Smooth muscle cell (in vitro differentiated cells): ENCODE results near the gene PRRG2. TPM values are rescaled to one million over a fixed set of nuclear protein-coding genes. Genes with fewer than 3 reads are reported as not detected.

Experiments
- DNase-seq: peaks from one replicate; lab custom pipeline; 2025; ENCODE audit not compliant: unreplicated experiment; lab: John Stamatoyannopoulos, UW
- H2AFZ ChIP-seq: fragments of 200-600 bp; sonication (generic); 2 replicates; pipeline ENCODE4 v1.6.0; 2016; ENCODE audit warnings: antibody characterized with exemption, low read depth, mild to moderate bottlenecking
- H3F3A ChIP-seq: fragments of 200-600 bp; sonication (generic); 2 replicates; pipeline ENCODE4 v1.6.0; 2017; ENCODE audit warnings: antibody characterized with exemption, low read depth
- H3K27ac ChIP-seq: fragments of 200-600 bp; sonication (generic); 2 replicates; pipeline ENCODE4 v1.5.1; 2016; ENCODE audit warnings: low read depth, mild to moderate bottlenecking
- H3K27me3 ChIP-seq: fragments of 200-600 bp; sonication (generic); 2 replicates; pipeline ENCODE4 v1.6.1; 2016; ENCODE audit warnings: low read depth, mild to moderate bottlenecking
- H3K36me3 ChIP-seq: fragments of 200-600 bp; sonication (generic); 2 replicates; pipeline ENCODE4 v1.5.1; 2016; ENCODE audit warnings: low read depth
- H3K4me1 ChIP-seq: fragments of 200-600 bp; sonication (generic); 2 replicates; pipeline ENCODE4 v1.5.1; 2016; ENCODE audit warnings: low read depth
- H3K4me2 ChIP-seq: fragments of 200-600 bp; sonication (generic); 2 replicates; pipeline ENCODE4 v1.6.0; 2016; ENCODE audit warnings: mild to moderate bottlenecking
- H3K4me3 ChIP-seq: fragments of 200-600 bp; sonication (generic); 2 replicates; pipeline ENCODE4 v1.5.1; 2016; ENCODE audit warnings: mild to moderate bottlenecking
- H3K79me2 ChIP-seq: fragments of 200-600 bp; sonication (generic); 2 replicates; pipeline ENCODE4 v1.6.0; 2016; ENCODE audit warnings: low read depth, mild to moderate bottlenecking
- H3K9ac ChIP-seq: fragments of 200-600 bp; sonication (generic); 2 replicates; pipeline ENCODE4 v1.6.0; 2016; ENCODE audit warnings: low read depth
- H3K9me3 ChIP-seq: fragments of 200-600 bp; sonication (generic); replicated peaks from 2 replicates; pipeline ENCODE4 v1.5.1; 2016; ENCODE audit warnings: low read depth
- H4K20me1 ChIP-seq: fragments of 200-600 bp; sonication (generic); 2 replicates; pipeline ENCODE4 v1.6.0; 2016; ENCODE audit warnings: low read depth
- WGBS: methylation state at CpG from one replicate; pipeline ENCODE4 v1.1.7; 2016; ENCODE audit warnings: low lambda C conversion rate; 5-methylcytosine and 5-hydroxymethylcytosine counted together
- polyA plus RNA-seq: library from polyadenylated mRNA; unstranded; fragments of >200 nt; fragmentation: Nextera tagmentation; extraction: Ambion mirVana; gene quantifications from 2 replicates; pipeline ENCODE4 v1.2.1, GENCODE V29; 2016
- total RNA-seq: library from RNA; depleted of rRNA; stranded (reverse); fragments of >200 nt; gene quantifications from 2 replicates; pipeline ENCODE4 v1.2.3, GENCODE V29; 2014
- TF ChIP-seq, protein P1 (sequence below): fragments of 200-600 bp; sonication (generic); IDR thresholded peaks from 2 replicates; pipeline ENCODE4 v1.5.1; 2017; ENCODE audit warnings: borderline replicate concordance, mild to moderate bottlenecking, antibody characterized with exemption; ENCODE audit not compliant: insufficient read depth, poor library complexity, severe bottlenecking

PRRG2 gene
- total RNA-seq: 13.5 TPM in 1 of 2 replicates, not detected in the other
- 0.24 and 1.0 TPM in 2 replicates for polyA plus RNA-seq

DNA sequence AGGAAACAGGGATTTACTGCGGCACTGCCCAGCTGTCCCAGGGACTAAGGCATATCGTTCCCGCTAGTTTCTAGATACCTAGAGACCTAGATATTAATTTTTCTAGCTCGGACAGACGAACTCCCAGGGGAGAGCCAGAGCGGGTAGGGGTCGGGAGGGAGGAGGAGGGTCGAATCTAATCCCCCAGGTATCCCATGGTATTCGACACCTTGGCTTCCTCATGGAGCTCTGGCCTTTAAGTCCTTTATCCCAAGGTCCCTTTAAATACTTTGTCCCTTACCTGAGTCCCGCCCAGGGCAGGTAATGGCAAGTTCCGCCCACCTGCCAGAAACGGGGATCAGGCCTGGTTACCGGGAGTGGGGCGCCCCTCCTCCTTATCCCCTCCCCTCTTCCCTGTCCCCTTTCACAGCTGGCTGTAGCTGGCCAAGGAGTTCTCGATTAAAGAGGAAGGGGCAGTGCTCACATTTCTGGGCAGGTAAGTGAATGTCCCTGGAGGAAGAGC is at the start of gene PRRG2:
TSS of gene PRRG2 (plus strand) at position 310 of the 502 bp plus-strand sequence. CDS start 1,904 bp downstream, outside the sequence.
- WGBS: 55% methylated on average over 15 of the region's 15 CpGs
- Histone ChIP-seq H3K9me3 (no peaks in the 10 kb centered on the region), H3F3A (no peaks in the 10 kb centered on the region), H3K27me3 (no peaks in the 10 kb centered on the region), H3K27ac (peak within 1 kb of the TSS; percentile 40), H2AFZ (peak within 1 kb of the TSS; percentile 98), H3K36me3 (no peaks in the 10 kb centered on the region), H4K20me1 (peaks cover 4% of the 10 kb centered on the region), H3K9ac (peak within 1 kb of the TSS; percentile 88), H3K79me2 (peaks cover 39% of the 10 kb centered on the region), H3K4me3 (peak within 1 kb of the TSS; percentile 76), H3K4me1 (peaks cover 4% of the 10 kb centered on the region), H3K4me2 (peak within 1 kb of the TSS; percentile 94)
- TF ChIP-seq, protein P1, sequence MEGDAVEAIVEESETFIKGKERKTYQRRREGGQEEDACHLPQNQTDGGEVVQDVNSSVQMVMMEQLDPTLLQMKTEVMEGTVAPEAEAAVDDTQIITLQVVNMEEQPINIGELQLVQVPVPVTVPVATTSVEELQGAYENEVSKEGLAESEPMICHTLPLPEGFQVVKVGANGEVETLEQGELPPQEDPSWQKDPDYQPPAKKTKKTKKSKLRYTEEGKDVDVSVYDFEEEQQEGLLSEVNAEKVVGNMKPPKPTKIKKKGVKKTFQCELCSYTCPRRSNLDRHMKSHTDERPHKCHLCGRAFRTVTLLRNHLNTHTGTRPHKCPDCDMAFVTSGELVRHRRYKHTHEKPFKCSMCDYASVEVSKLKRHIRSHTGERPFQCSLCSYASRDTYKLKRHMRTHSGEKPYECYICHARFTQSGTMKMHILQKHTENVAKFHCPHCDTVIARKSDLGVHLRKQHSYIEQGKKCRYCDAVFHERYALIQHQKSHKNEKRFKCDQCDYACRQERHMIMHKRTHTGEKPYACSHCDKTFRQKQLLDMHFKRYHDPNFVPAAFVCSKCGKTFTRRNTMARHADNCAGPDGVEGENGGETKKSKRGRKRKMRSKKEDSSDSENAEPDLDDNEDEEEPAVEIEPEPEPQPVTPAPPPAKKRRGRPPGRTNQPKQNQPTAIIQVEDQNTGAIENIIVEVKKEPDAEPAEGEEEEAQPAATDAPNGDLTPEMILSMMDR: no peak
- no peak for DNase-seq

DNA sequence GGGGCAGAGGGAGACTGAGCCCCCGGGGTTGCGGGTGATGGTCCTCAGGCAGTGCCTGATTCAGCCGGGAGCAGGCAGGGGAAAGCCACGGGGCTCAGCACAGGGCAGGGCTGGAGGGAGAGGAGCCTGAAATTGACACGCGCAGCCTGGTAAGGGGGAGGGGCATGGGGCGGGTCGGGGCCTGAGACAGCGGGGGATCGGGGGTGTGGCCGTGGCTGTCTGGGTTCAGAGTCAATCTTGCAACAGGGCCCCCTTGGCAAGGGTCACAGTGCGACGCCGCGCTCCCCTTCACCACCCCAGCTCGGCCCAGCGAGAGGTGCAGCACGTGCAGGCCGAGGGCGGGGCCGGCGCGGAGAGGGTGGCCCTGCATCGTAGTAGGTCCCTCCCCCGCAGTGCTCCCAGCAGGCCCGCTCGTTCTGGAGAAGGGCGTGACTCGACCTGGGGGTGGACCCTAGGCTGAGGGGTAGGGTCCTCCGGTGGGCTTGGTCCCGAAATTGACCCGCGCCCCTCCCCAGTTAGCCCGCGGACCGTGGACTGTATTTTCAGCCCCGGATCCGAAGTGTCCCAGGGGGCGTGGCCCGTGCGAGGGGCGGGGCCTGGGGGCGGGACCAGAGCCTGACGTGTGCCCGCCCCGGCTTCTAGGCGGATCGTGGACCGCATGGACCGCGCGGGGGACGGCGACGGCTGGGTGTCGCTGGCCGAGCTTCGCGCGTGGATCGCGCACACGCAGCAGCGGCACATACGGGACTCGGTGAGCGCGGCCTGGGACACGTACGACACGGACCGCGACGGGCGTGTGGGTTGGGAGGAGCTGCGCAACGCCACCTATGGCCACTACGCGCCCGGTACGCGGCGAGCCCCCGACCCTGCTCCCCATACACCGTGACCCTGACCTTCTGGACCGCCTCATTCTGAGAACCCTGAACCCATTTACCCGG is 47.3 kb upstream of the PRRG2 start:
- WGBS: 9% methylated on average over 69 of the region's 87 CpGs
- Histone ChIP-seq H3K4me2 (peak overlapping the region; percentile 83), H3K36me3 (no peaks in the 10 kb centered on the region), H2AFZ (no peak overlapping the region), H3K27ac (peak overlapping the region; percentile 59), H3K9ac (no peak overlapping the region), H3K27me3 (no peaks in the 10 kb centered on the region), H3F3A (no peaks in the 10 kb centered on the region), H3K9me3 (no peaks in the 10 kb centered on the region), H3K4me3 (peak overlapping the region; percentile 52), H3K79me2 (peaks cover 15% of the 10 kb centered on the region), H4K20me1 (peaks cover 76% of the 10 kb centered on the region), H3K4me1 (peaks cover 8% of the 10 kb centered on the region)
- TF ChIP-seq, protein P1: peak; percentile 9
- peak; percentile 83 for DNase-seq

DNA sequence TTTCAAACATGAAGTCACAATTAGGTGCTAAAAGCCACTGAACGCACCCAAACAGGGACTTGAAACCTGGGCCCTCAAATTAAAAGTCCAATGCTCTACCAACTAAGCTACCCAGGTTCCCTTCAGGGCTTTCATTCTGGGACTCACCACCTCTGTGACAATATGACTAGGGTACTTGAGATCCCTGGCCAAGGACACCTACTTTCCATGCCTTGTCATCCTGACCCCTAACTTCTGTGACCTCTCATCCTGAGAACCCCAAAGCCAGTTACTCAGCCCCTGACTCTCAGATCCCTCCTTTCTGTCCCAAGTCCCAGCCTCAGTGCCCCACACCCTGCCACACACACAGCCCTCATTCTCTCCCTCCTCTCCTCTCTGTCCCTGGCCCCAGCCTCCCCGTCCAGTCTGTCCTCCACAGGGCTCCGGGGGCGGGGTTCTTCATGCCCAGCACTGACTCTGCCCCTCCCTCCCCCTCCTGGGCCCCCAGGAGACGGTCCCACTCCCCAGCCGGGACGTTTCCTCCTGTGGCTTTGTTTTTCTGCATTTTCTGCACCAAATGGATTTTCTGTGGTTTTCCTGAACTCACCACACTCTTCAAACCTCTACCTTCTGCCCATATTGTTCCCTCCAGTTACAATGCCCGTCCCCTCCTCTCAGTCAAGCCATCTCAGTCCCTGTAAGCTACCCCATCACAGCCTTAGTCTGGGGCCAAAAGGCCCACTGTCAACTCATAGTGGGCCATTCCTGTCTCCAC is 46.3 kb upstream of the PRRG2 start:
- H3K4me1 ChIP-seq: peaks cover 8% of the 10 kb centered on the region
- H3K36me3 ChIP-seq: no peaks in the 10 kb centered on the region
- H3K27me3 ChIP-seq: no peaks in the 10 kb centered on the region
- no peak for DNase-seq
- no peaks in the 10 kb centered on the region for H3F3A ChIP-seq
- no peak overlapping the region for H3K27ac ChIP-seq
- peaks cover 5% of the 10 kb centered on the region for H3K79me2 ChIP-seq
- TF ChIP-seq, protein P1: no peak
- H3K9ac ChIP-seq: no peak overlapping the region
- H3K4me2 ChIP-seq: peak overlapping the region; percentile 83
- H4K20me1 ChIP-seq: peaks cover 76% of the 10 kb centered on the region
- 66% methylated on average over 3 of the region's 8 CpGs for WGBS
- no peaks in the 10 kb centered on the region for H3K9me3 ChIP-seq
- no peak overlapping the region for H2AFZ ChIP-seq
- no peak overlapping the region for H3K4me3 ChIP-seq
